Activated naive CD8-positive, alpha-beta T cell treated with anti-CD3 and anti-CD28 coated beads, Interleukin-2, amount 10 ng/mL, durations not matched to agents 7 days and 5 days (primary cell): ENCODE results near the gene GPLD1. TPM values are rescaled to one million over a fixed set of nuclear protein-coding genes. Genes with fewer than 3 reads are reported as not detected.
"Not testable (repeated sequence)": the region's sequence is repeated elsewhere in the genome, so short reads cannot be mapped to it uniquely, and the experiment has no call there.

Experiments used
- ATAC-seq: fragments of 150-1000 bp; cut with Tn5 transposase; one replicate; pipeline ENCODE4 v1.10.0; 2021; ENCODE audit warnings: low read depth, moderate library complexity
- POLR2A ChIA-PET: fragments of 350-600 bp; sonication (Branson Sonifier 250); formaldehyde crosslinking; loops from one replicate; lab custom pipeline; 2021; ENCODE audit warnings: antibody characterized with exemption; lab: Charles Lee
- DNase-seq: peaks from one replicate; pipeline ENCODE4 v3.0.0; 2021
- H3K27ac Mint-ChIP-seq: one replicate; pipeline ENCODE4 v1.8.0; 2022; ENCODE audit warnings: mild to moderate bottlenecking, mixed read lengths
- H3K27me3 Mint-ChIP-seq: one replicate; pipeline ENCODE4 v1.8.0; 2022; ENCODE audit warnings: mild to moderate bottlenecking, moderate library complexity, mixed read lengths
- H3K36me3 Mint-ChIP-seq: one replicate; pipeline ENCODE4 v1.8.0; 2021; ENCODE audit warnings: mild to moderate bottlenecking, mixed read lengths
- H3K4me1 Mint-ChIP-seq: one replicate; pipeline ENCODE4 v1.8.0; 2021; ENCODE audit warnings: mixed read lengths
- H3K4me3 Mint-ChIP-seq: one replicate; pipeline ENCODE4 v1.8.0; 2022; ENCODE audit warnings: mild to moderate bottlenecking, moderate library complexity, mixed read lengths
- H3K9me3 Mint-ChIP-seq: one replicate; pipeline ENCODE4 v1.8.0; 2021; ENCODE audit warnings: mixed read lengths
- total RNA-seq, 2 experiments: library from RNA; stranded (reverse); gene quantifications; one replicate each; pipeline ENCODE4 v1.2.3, GENCODE V29; 2021

GPLD1 gene
- total RNA-seq, 2 experiments from 2014 or later, result 0.34 to 0.42 TPM

DNA sequence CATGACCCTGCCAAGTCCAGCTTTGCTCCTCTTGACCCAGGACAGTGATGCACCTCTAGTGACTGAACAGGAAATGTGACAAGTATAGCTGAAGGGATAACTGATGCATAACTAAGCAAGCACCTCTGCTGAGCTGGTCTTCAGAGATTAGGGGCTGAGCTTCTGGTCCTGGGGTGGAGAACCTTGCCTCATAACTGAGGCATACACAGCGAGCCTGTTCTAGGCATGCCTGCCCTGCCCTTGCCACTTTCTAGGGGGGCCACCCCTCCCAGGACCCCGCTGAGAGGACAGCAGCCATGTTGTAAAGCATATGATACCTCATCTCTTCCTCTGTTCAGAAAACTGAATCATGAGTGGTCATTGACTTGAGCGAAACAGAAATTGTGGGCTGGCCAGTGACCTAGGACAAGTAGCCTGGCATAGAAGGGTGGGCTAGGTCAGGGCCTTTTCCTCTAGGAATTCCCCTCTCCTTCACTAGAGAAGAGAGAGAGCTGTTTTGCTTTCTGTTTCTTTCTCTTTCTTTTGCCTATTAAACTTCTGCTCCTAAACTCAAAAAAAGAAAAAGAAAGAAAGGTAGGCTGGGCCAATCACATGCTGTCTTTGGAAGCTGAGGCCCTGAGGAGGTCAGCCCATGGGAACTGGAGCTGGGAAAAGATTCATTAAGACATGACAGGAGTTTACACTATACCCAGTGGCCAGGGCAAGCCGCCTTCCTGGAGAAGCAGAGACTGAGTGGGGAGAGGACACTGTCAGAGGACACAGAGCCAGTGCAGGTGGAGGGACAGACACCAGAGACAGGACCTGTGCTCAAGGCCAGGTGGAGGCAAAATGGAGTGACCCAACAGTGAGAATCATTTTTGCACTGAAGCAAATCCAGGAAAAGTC lies 28.5 kb upstream of the GPLD1 start:
- peak overlapping the region; percentile 30 for H3K27ac Mint-ChIP-seq
- peaks cover 10% of the 10 kb centered on the region for H3K4me1 Mint-ChIP-seq
- POLR2A ChIA-PET, result no interaction called here
- DNase-seq (no peak), ATAC-seq (no peak)
- H3K27me3 Mint-ChIP-seq, result no peaks in the 10 kb centered on the region
- no peaks in the 10 kb centered on the region for H3K9me3 Mint-ChIP-seq
- no peak overlapping the region for H3K4me3 Mint-ChIP-seq
- H3K36me3 Mint-ChIP-seq, result no peaks in the 10 kb centered on the region

DNA sequence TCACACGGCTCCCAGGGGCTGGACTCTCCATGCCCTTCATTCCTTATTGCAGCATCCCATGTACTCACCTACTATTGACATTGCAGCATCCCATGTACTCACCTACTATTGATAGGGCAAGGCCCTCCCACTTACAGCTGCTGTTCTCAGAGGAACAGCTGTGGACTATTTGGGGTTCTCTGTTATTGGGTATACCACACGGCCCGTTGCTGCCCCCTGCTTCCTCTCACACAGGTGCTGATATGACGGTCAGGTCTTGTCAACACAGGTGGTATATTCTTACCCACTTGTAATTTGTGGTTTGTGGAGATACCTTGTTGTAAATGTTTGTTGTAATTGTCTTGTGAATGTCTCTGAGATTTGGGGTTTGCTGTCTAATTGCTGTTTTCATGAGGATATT lies 24.2 kb upstream of the GPLD1 start:
- no peaks in the 10 kb centered on the region for H3K27me3 Mint-ChIP-seq
- DNase-seq, result no peak
- H3K36me3 Mint-ChIP-seq, result peaks cover 8% of the 10 kb centered on the region
- POLR2A ChIA-PET, result no interaction called here
- H3K9me3 Mint-ChIP-seq, result peaks cover 3% of the 10 kb centered on the region
- no peak overlapping the region for H3K27ac Mint-ChIP-seq
- H3K4me1 Mint-ChIP-seq, result peaks cover 7% of the 10 kb centered on the region
- no peak for ATAC-seq
- no peak overlapping the region for H3K4me3 Mint-ChIP-seq

DNA sequence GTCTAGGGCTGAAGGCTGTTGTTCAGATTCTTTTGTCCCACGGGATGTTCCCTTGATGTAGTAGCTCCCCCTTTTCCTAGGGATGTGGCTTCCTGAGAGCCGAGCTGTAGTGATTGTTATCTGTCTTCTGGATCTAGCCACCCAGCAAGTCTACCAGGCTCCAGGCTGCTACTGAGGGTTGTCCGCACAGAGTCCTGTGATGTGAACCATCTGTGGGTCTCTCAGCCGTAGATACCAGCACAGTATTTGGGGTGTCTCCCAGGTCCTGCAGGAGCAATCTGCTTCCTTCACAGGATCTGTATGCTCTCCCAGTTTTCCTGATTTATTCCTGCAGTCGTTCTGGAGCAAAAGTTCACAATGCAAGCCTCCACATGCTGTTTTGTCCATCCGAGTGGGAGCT lies 22.6 kb upstream of the GPLD1 start:
- ATAC-seq, DNase-seq, H3K27me3 Mint-ChIP-seq, H3K4me3 Mint-ChIP-seq, H3K9me3 Mint-ChIP-seq, H3K27ac Mint-ChIP-seq, H3K4me1 Mint-ChIP-seq, POLR2A ChIA-PET: not testable (repeated sequence)
- peaks cover 14% of the 10 kb centered on the region for H3K36me3 Mint-ChIP-seq

DNA sequence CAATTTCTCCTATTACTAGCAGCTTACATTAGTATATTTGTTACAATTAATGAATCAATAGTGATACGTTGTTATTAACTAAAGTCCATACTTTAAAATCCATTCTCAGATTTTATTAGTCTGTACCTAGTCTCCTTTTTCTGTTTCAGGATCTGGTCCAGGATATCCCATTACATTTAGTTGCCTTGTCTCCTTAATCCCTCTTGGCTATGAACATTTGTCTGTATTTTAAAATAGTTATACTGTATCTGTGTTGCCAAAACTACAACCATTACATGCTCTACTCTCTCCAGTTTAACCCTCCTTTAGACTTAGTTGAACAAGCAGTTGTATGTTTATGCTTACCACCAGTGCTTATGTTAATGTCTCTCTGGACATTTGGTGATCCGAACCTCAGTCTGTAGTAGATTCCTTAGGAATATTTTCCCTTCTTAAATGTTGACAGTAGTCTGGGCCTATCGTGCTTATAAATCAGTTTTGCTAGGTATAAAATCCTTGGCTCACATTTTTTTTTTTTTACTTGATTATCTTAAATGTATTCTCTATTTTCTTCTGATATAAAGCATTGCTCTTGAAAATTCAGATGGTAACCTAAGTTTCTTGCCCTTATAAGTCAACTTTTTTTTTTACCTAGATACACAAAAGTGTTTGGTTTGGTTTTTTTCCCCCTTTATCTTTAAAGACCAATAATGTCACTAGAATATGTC lies 17.6 kb upstream of the GPLD1 start:
- no peak overlapping the region for H3K4me3 Mint-ChIP-seq
- no peak overlapping the region for H3K27ac Mint-ChIP-seq
- H3K4me1 Mint-ChIP-seq, result no peaks in the 10 kb centered on the region
- peaks cover 5% of the 10 kb centered on the region for H3K9me3 Mint-ChIP-seq
- H3K36me3 Mint-ChIP-seq, result peaks cover 16% of the 10 kb centered on the region
- no peaks in the 10 kb centered on the region for H3K27me3 Mint-ChIP-seq
- ATAC-seq (no peak), DNase-seq (no peak)
- POLR2A ChIA-PET, result no interaction called here

DNA sequence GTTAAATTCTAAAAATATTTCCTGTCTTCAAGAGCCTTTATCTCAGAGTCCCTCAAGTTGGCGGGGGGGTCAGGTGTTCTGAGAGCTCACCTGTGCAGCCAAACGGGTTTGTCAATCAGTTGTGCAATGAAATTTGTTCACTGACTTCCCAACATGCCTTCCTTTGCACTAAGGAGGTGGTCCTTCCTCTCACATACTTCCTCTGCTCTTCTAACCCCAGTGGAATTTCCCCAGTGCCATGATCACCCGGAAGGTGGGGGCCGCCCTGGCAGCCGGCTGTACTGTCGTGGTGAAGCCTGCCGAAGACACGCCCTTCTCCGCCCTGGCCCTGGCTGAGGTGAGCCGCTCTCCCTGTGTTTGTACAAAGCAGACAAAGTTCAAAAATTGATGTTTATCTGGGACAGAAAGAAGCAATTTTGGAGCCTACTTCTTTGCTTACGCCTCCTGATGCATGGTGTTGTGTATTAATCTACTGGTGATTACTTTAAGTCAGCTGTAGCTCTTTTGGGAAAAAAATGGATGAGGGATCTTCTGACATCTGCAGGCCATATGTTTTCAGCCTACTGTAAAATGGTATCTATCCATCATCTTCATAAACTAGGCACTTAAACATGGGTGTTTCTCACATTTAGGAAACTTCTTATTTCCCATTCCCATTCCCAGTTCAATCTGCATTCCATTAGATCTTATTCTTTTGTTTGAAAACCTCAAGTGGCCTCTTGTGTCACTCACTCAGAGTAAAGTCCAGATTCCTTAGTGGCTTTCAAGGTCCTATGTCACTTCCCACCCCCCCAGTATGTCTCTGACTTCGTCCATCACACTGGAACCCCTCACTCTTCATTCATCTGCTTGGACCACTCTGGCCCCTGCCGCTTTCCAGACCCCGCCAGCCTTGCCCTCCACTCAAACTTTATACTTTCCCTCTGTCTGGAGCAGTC lies 15.5 kb upstream of the GPLD1 start:
- Mint-ChIP-seq H3K4me3 (no peak overlapping the region), H3K27me3 (no peaks in the 10 kb centered on the region), H3K4me1 (no peaks in the 10 kb centered on the region), H3K27ac (no peak overlapping the region), H3K36me3 (peaks cover 16% of the 10 kb centered on the region), H3K9me3 (peaks cover 5% of the 10 kb centered on the region)
- POLR2A ChIA-PET, result no interaction called here
- no peak for DNase-seq
- no peak for ATAC-seq

DNA sequence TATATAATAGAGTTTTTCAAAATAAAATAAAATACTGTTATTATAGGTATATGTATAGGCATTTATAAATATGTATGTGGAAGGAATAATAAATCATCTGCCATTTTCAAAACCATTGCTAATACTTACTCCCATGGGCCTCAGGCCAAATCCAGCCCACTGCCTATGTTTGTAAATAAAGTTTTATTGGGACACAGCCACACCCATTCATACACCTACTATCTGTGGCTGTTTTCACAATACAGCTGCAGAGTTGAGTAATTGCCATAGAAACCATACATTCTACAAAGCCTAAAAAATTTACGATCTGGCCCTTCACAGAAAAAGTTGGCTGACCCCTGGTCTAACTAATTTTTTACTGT lies 14.9 kb upstream of the GPLD1 start:
- Mint-ChIP-seq H3K9me3 (peaks cover 3% of the 10 kb centered on the region), H3K27ac (no peak overlapping the region), H3K4me1 (no peaks in the 10 kb centered on the region), H3K27me3 (no peaks in the 10 kb centered on the region), H3K36me3 (peaks cover 12% of the 10 kb centered on the region), H3K4me3 (no peak overlapping the region)
- POLR2A ChIA-PET, result no interaction called here
- no peak for DNase-seq
- no peak for ATAC-seq

DNA sequence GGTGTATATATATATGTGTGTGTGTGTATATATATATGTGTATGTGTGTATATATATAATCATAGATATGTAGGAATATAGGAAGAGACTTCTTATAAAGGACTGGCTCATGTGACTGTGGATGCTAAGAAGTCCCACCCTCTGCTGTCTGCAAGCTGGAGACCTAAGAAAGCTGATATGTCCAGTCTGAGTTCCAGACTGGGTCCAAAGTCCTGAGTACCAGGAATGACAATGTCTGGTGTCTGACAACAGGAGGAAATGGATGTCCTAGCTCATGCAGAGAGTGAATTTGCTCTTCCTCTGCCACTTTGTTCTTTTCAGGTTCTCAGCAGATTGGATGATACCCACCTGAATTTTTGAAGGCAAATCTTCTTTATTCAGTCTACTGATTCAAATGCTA lies 12.5 kb upstream of the GPLD1 start:
- ATAC-seq (no peak), DNase-seq (no peak)
- H3K4me1 Mint-ChIP-seq, result no peaks in the 10 kb centered on the region
- no peaks in the 10 kb centered on the region for H3K27me3 Mint-ChIP-seq
- peaks cover 5% of the 10 kb centered on the region for H3K9me3 Mint-ChIP-seq
- peaks cover 10% of the 10 kb centered on the region for H3K36me3 Mint-ChIP-seq
- no peak overlapping the region for H3K4me3 Mint-ChIP-seq
- POLR2A ChIA-PET, result no interaction called here
- no peak overlapping the region for H3K27ac Mint-ChIP-seq

DNA sequence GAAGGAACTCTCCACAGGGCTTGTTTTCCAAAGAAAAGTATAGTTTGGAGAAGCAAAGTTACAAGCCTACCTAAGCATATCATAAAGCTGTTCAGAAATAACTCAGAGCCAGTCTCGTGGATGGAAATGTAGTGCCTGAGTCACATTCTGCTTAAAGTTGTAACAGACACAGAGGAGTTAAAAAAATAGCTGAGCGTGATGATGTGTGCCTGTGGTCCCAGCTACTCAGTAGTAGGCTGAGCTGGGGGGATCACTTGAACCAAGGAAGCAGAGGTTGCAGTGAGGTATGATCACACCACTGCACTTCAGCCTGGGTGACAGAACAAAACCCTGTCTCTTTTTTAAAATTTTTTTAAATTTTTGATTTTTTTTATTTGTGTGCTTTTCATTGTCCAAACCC lies 12.0 kb upstream of the GPLD1 start:
- no peaks in the 10 kb centered on the region for H3K4me1 Mint-ChIP-seq
- H3K36me3 Mint-ChIP-seq, result peaks cover 13% of the 10 kb centered on the region
- H3K27me3 Mint-ChIP-seq, result no peaks in the 10 kb centered on the region
- DNase-seq (no peak), ATAC-seq (no peak)
- no peak overlapping the region for H3K4me3 Mint-ChIP-seq
- POLR2A ChIA-PET, result no interaction called here
- no peak overlapping the region for H3K27ac Mint-ChIP-seq
- peaks cover 5% of the 10 kb centered on the region for H3K9me3 Mint-ChIP-seq

DNA sequence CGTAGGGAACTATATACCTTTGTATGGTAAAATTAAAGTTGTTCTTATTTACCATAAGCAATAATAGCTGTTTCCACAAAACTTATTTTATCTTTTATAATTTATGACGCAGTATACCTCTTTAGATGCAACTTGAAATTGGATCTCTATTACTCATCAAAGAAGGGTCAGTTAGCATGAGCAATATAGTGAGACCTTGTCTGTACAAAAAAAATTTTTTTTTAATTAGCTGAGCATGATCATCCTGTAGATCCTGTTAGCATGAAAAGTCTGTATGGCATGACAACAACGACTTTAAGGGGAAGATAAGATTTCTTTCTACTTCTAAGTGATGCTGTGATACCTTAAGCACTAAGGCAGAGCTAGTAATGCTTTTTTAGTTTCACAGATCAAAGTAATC lies 11.3 kb upstream of the GPLD1 start:
- Mint-ChIP-seq H3K27me3 (peaks cover under 1% of the 10 kb centered on the region), H3K36me3 (peaks cover 11% of the 10 kb centered on the region), H3K9me3 (peaks cover 5% of the 10 kb centered on the region), H3K27ac (no peak overlapping the region), H3K4me3 (no peak overlapping the region), H3K4me1 (peaks cover under 1% of the 10 kb centered on the region)
- POLR2A ChIA-PET, result no interaction called here
- DNase-seq (no peak), ATAC-seq (no peak)

DNA sequence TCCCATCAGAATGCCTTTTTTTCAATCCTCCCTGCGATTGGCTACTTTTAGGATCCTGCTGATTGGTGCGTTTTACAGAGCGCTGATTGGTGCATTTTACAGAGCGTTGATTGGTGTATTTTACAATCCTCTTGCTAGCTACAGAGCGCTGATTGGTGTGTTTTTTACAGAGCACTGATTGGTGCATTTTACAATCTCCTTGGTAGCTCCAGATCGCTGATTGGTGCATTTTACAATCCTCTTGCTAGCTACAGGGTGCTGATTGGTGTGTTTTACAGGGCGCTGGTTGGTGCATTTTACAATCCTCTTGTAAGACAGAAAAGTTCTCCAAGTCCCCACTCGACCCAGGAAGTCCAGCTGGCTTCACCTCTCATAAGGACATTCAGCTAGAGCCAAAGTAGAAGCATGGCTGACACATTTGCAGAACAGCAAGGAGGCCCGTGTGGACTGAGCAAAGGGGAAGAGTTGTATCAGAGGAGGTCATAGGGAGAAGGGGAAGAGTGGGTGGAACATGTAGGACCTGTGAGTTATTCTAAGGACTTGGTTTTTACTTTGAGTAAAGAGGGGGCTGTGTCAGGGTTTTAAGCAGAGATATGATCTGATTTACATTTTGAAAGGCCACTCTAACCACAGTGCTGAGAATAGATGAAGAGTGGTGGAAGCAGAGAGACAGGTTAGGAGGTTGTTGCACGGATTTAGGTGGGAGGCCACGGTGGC lies 8.0 kb upstream of the GPLD1 start:
- Mint-ChIP-seq H3K27me3 (peaks cover 2% of the 10 kb centered on the region), H3K9me3 (peaks cover 5% of the 10 kb centered on the region), H3K4me1 (peaks cover 6% of the 10 kb centered on the region), H3K27ac (no peak overlapping the region), H3K4me3 (no peak overlapping the region), H3K36me3 (peaks cover 11% of the 10 kb centered on the region)
- POLR2A ChIA-PET, result no interaction called here
- ATAC-seq (no peak), DNase-seq (no peak)

DNA sequence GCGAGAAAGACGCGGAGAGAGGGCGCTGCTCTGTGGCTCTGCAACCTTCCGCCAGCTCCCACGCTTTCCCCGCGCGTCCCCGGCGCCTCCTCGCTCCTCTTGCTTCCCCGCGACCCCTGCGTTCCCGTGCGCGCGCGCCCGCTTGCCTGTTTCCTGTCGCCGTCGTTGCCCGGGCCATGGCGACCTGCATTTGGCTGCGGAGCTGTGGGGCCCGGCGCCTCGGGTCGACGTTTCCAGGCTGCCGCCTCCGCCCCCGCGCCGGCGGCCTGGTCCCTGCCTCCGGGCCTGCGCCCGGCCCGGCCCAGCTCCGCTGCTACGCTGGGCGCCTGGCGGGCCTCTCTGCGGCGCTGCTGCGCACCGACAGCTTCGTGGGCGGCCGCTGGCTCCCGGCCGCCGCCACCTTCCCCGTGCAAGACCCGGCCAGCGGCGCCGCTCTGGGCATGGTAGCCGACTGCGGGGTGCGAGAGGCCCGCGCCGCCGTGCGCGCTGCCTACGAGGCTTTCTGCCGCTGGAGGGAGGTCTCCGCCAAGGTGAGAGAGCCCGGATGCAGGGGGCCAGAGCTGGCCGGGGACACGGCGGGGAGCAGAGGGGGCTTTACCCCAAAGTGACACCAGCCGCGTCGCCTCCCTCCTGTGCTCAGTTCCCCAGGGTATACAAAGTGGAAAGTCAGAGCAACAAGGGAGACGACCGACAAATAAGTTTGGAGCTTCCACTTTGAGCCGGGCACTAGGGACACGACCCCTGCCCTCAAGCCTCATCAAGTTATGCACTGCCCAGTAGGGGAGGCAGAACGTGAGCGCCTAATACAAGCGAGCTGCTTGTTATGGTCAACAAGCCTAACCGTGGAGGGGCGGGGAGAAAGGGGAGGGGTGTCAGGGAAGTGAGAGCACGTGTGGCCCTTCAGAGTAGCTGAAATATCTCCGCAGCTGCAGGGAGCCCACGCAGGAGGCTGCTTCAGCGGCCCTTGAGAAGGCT lies 5.7 kb upstream of the GPLD1 start, which contains the start of gene ALDH5A1:
TSS of gene ALDH5A1 (plus strand) at position 149 of the 975 bp plus-strand sequence. CDS start at position 177, 28 bp downstream.
- Mint-ChIP-seq H3K4me1 (peaks cover 6% of the 10 kb centered on the region), H3K9me3 (peaks cover 5% of the 10 kb centered on the region), H3K27ac (peak within 1 kb of the TSS; percentile 15), H3K4me3 (peak within 1 kb of the TSS; percentile 82), H3K36me3 (peaks cover 11% of the 10 kb centered on the region), H3K27me3 (peaks cover 2% of the 10 kb centered on the region)
- ATAC-seq (peak; percentile 81), DNase-seq (peak; percentile 81)
- POLR2A ChIA-PET, result interaction anchor here (0.9 to 1.3 kb wide), 4 partner anchors 22 to 227 kb away, joined by 3 to 4 read pairs (median 3); partner anchors contain the start of genes ACOT13 and TDP2
